Sigmoid colon (tissue), 4 donors: ENCODE measurements around the gene PADI1.

Experiments used
- CTCF ChIP-seq, 4 experiments: fragments of 450-650 bp in 3 of 4; fragments of 200-600 bp in 1 of 4; IDR thresholded peaks; one replicate each; pipeline ENCODE4 v1.5.1; 2016 to 2019; ENCODE audit warnings: antibody characterized with exemption in 4 of 4, mild to moderate bottlenecking in 3 of 4, moderate library complexity in 2 of 4
- EP300 ChIP-seq, 4 donors: sonication (generic); formaldehyde crosslinking; IDR thresholded peaks; one replicate each; pipeline ENCODE4 v1.6.1; 2017; ENCODE audit warnings: antibody characterized with exemption in 4 of 4
- POLR2A ChIP-seq, 2 donors: fragments of 450-650 bp; IDR thresholded peaks; one replicate each; pipeline ENCODE4 v1.6.1; 2016; ENCODE audit warnings: antibody characterized with exemption in 2 of 2, mild to moderate bottlenecking in 2 of 2, moderate library complexity in 2 of 2
- POLR2AphosphoS5 ChIP-seq, 4 donors: sonication (generic); formaldehyde crosslinking; IDR thresholded peaks; one replicate each; pipeline ENCODE4 v1.6.1; 2017; ENCODE audit warnings: antibody characterized with exemption in 4 of 4

- TF ChIP-seq CTCF (IDR thresholded peaks at IDR 0.05) (no peak), POLR2A (IDR thresholded peaks at IDR 0.05) (no peak), EP300 (IDR thresholded peaks at IDR 0.05) (no peak), POLR2AphosphoS5 (IDR thresholded peaks at IDR 0.05) (no peak)
Measured at GRCh38 chr1:17199267-17200044, 5.5 kb upstream of the PADI1 start.
